Heart left ventricle (tissue), 16 donors: ENCODE results near the gene MRPL14. TPM values are rescaled to one million over a fixed set of nuclear protein-coding genes. Genes with fewer than 3 reads are reported as not detected.

Source experiments
- ATAC-seq, 4 donors: fragments of 200-7000 bp; cut with Tn5 transposase; one replicate each; pipeline ENCODE4 v1.9.1; 2020 to 2022; ENCODE audit warnings: moderate library complexity in 4 of 4, mild to moderate bottlenecking in 3 of 4, moderate number of reproducible peaks in 1 of 4
- DNase-seq, 5 donors: peaks; one replicate each; pipeline ENCODE4 v3.0.0-alpha.2; 2020
- H3K27ac ChIP-seq, 12 donors: fragments of 200-600 bp; sonication (generic) in 4 of 12; one replicate each; pipeline versions ENCODE4 v1.5.0 to v1.8.0; 2016 to 2022; ENCODE audit warnings: mild to moderate bottlenecking in 2 of 12
- H3K27me3 ChIP-seq, 9 donors: fragments of 200-600 bp; sonication (generic) in 2 of 9; one replicate each; pipeline versions ENCODE4 v1.5.1 to v1.8.0; 2016 to 2022; ENCODE audit warnings: mild to moderate bottlenecking in 3 of 9
- H3K36me3 ChIP-seq, 9 donors: fragments of 200-600 bp; sonication (generic) in 2 of 9; one replicate each; pipeline versions ENCODE4 v1.5.0 to v1.8.0; 2018 to 2022; ENCODE audit warnings: mild to moderate bottlenecking in 2 of 9
- H3K4me1 ChIP-seq, 12 donors: fragments of 200-600 bp; sonication (generic) in 4 of 12; one replicate each; pipeline versions ENCODE4 v1.5.0 to v1.8.0; 2016 to 2022; ENCODE audit warnings: mild to moderate bottlenecking in 3 of 12
- H3K4me3 ChIP-seq, 12 donors: fragments of 200-600 bp; sonication (generic) in 4 of 12; one replicate each; pipeline versions ENCODE4 v1.5.0 to v1.8.0; 2017 to 2022; ENCODE audit warnings: mild to moderate bottlenecking in 9 of 12, moderate library complexity in 4 of 12
- H3K9me3 ChIP-seq, 12 donors: fragments of 200-600 bp; sonication (generic) in 4 of 12; one replicate each; pipeline versions ENCODE4 v1.5.0 to v1.8.0; 2016 to 2022; ENCODE audit warnings: mild to moderate bottlenecking in 1 of 12
- CTCF ChIP-seq, 12 donors: fragments of 200-600 bp; sonication (generic) in 4 of 12; IDR thresholded peaks; one replicate each; pipeline versions ENCODE4 v1.5.0 to v1.8.0; 2018 to 2022; ENCODE audit warnings: antibody characterized with exemption in 12 of 12, mild to moderate bottlenecking in 5 of 12
- POLR2A ChIP-seq, 2 donors: fragments of 450-650 bp; IDR thresholded peaks; one replicate each; pipeline ENCODE4 v1.6.1; 2017; ENCODE audit warnings: antibody characterized with exemption in 2 of 2, mild to moderate bottlenecking in 2 of 2, moderate library complexity in 2 of 2
- WGBS, 4 donors: extraction: QIAGEN DNeasy Blood & Tissue Kit in 2 of 4; methylation state at CpG; one replicate each; pipeline versions ENCODE4 v1.1.5 to v1.1.7; 2013 to 2018; 5-methylcytosine and 5-hydroxymethylcytosine counted together
- intact Hi-C, 10 donors: fragments of 100-400 bp; cut with DNase I; formaldehyde crosslinking; loops; one replicate each; pipeline versions ENCODE4 v1.11.1 to v1.14.2; 2022
- polyA plus RNA-seq, 2 donors: library from polyadenylated mRNA; stranded (reverse); fragments of 200-250 nt; gene quantifications; one replicate each; pipeline ENCODE4 v1.2.3, GENCODE V29; 2013
- total RNA-seq, 9 donors: library from RNA; depleted of rRNA in 2 of 9; stranded (reverse); fragments of >200 nt in 2 of 9; fragmentation: NEBNext Ultra II Directional in 3 of 9; extraction: Animal tissue kit (Norgen Biotek cat#: 25700) in 3 of 9; gene quantifications; one replicate each; pipeline versions ENCODE4 v1.1.0 to v1.2.4, GENCODE V29; 2016 to 2023
- donor health status: ischemic (EF 13 %, LVEDD 7.1; RV severe dilation, severe dysfunction).
- donor health status: healthy with polysubstance abuse.
- donor health status: DM: no; HTN: yes; CAD: no.
- donor health status: DM: no; HTN: no; CAD: no.
- donor health status: ischemic (EF 25% LVEDD 6.9; RV normal size, moderate dysfunction).
- donor health status: ischemic (EF 25% LVEDD 5.7; RV mildly dilated, moderate dysfunction).
- donor health status: healthy.
- donor health status: DM: yes; HTN: yes; CAD: no.
- donor health status: ischemic (EF 35%, LVEDD 5.7; RV mildly dilated, moderate dysfunction).
- donor health status: nonischemic (EF 11% LVEDD 7.7; RV severe dilation, severe dysfunction).
- donor health status: DM: yes; HTN: yes; CAD: no.
- donor health status: PGD.
- donor health status: ischemic (EF 29% LVEDD 5.4; RV normal size, mild dysfunction).
- donor health status: nonischemic (EF 23%, LVEDD 6.1; RV moderate dilation, normal function).

The MRPL14 gene
- total and polyA plus RNA-seq, 11 donors: 35.3 to 72.9 (median 44.1) TPM

GRCh38 chr6:44133003-44133931, 6.0 kb upstream of the MRPL14 start:
- peak in 4 of 5 donors; percentile 48 to 70 (median 64) for DNase-seq
- 38 to 56% (median 40%) methylated on average over 7 to 9 of the region's 9 CpGs for WGBS, 4 donors
- Histone ChIP-seq H3K27ac (peak overlapping the region in 8 of 12 donors; percentile 6 to 58 (median 38)), H3K27me3 (no peaks in the 10 kb centered on the region), H3K4me1 (peaks cover 0 to 41% (median 12%) of the 10 kb centered on the region in 12 donors), H3K4me3 (peak overlapping the region in 6 of 12 donors; percentile 4 to 41 (median 28)), H3K9me3 (no peaks in the 10 kb centered on the region), H3K36me3 (peaks cover 0 to 39% (median 28%) of the 10 kb centered on the region in 9 donors)
- TF ChIP-seq POLR2A (IDR thresholded peaks at IDR 0.05) (no peak), CTCF (IDR thresholded peaks at IDR 0.05) (no peak)
- peak; percentile 77 to 89 (median 84) for ATAC-seq
- intact Hi-C loops: no loop called here

DNA sequence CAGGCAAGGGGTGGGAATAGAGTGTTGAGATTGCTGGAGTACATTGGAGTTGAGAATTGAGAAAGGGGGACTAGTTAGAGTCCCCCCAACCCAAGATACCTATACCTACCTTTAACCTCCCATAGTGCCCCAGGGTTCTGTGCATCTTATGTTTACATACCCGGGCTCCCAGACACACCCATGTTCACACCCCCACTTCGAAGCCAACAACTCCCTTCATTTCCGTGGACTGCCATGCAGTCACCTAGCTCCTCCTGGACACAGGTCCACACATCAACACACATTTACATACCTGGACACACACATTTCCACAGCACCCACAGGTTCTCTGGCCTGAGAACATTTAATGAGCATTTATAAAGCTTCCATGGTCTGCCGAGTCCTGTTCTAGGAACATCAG, 5.2 kb upstream of the MRPL14 start:
- intact Hi-C loops: no loop called here

DNA sequence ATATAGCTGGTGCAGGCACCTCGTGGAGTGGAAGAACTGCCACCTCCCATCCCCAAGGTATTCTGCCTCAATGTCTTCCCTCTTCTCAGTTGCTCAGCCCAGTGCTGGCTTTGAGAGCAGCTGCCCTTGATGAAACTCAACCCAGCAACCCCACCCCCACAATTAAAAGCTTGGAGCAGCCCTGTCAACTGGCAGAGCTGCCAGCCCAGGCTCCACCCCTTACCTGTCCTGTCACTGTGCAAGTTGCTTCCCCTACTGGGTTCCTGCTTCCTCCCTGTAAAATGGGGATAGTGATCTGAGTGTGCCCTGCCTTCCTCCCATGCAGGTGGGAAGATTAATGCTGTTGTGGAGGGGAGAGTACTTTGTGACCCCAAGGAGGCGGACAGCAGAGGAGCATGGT, 4.6 kb upstream of the MRPL14 start:
- H3K27me3 ChIP-seq: no peaks in the 10 kb centered on the region
- TF ChIP-seq POLR2A (IDR thresholded peaks at IDR 0.05) (no peak), CTCF (IDR thresholded peaks at IDR 0.05) (no peak)
- no peak for DNase-seq
- peaks cover 0 to 46% (median 14%) of the 10 kb centered on the region in 12 donors for H3K4me1 ChIP-seq
- ATAC-seq: no peak
- intact Hi-C loops: no loop called here
- no peak overlapping the region for H3K27ac ChIP-seq
- H3K4me3 ChIP-seq: no peak overlapping the region
- H3K36me3 ChIP-seq: peaks cover 0 to 26% (median 19%) of the 10 kb centered on the region in 9 donors
- H3K9me3 ChIP-seq: no peaks in the 10 kb centered on the region
- 85 to 93% (median 93%) methylated on average over 2 of the region's 2 CpGs for WGBS, 4 donors

More for the DNA sequence above, 5.2 kb upstream of the MRPL14 start:
- ATAC-seq (no peak), DNase-seq (no peak)
- WGBS, 4 donors: 83 to 90% (median 89%) methylated on average over 4 of the region's 4 CpGs
- Histone ChIP-seq H3K27me3 (no peaks in the 10 kb centered on the region), H3K9me3 (no peaks in the 10 kb centered on the region), H3K27ac (peak overlapping the region in 5 of 12 donors; percentile 38 to 58 (median 45)), H3K36me3 (peaks cover 0 to 32% (median 25%) of the 10 kb centered on the region in 9 donors), H3K4me1 (peaks cover 0 to 46% (median 14%) of the 10 kb centered on the region in 12 donors), H3K4me3 (no peak overlapping the region)
- no peak for TF ChIP-seq CTCF (IDR thresholded peaks at IDR 0.05)
- no peak for TF ChIP-seq POLR2A (IDR thresholded peaks at IDR 0.05)

DNA sequence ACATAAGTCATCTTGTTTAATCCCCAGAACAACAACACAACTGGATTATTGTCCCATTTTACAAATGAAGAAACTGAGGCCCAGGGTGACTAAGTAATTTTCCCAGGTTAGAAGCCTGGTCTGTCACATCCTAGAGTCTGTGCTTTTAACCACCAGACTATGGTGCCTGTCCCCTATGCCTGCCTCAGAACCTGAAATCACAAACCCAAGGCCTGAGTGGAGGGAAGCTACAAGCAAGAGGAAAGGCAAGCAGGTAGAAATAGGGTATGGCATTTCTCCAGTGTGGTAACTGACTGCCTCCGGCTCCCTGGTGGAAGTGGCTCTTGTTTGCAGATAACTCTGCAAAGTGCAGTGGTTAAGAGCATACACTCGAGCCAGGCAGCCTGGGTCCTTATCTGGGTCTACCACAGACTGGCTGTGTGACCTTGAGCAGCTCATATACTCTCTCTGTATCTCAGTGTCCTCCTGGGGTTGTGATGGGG, 2.6 kb upstream of the MRPL14 start:
- TF ChIP-seq POLR2A (IDR thresholded peaks at IDR 0.05) (no peak), CTCF (IDR thresholded peaks at IDR 0.05) (no peak)
- Histone ChIP-seq H3K27me3 (no peaks in the 10 kb centered on the region), H3K4me3 (no peak overlapping the region), H3K9me3 (no peaks in the 10 kb centered on the region), H3K36me3 (peaks cover 0 to 6% (median 1%) of the 10 kb centered on the region in 9 donors), H3K27ac (no peak overlapping the region), H3K4me1 (peaks cover 0 to 66% (median 30%) of the 10 kb centered on the region in 12 donors)
- ATAC-seq: no peak
- intact Hi-C loops: no loop called here
- WGBS, 4 donors: 43 to 56% (median 54%) methylated on average over 2 of the region's 2 CpGs
- DNase-seq: peak in 1 of 5 donors; percentile 58
